IMR-90 (cell line): Measurements from ENCODE around the gene BMX. TPM values are rescaled to one million over a fixed set of nuclear protein-coding genes. Genes with fewer than 3 reads are reported as not detected.

ENCODE experiments used
- ATAC-seq: fragments of 200-7000 bp; cut with Tn5 transposase; 2 replicates; pipeline ENCODE4 v1.9.1; 2020; ENCODE audit warnings: low read depth, mild to moderate bottlenecking, moderate library complexity
- BruUV-seq: library from RNA; stranded (reverse); fragments of 400-500 nt; replicated peaks from 2 replicates; lab custom pipeline; 2021; lab: Mats Ljungman, UMichigan
- CTCF ChIA-PET: fragments of 300-600 bp; formaldehyde crosslinking; extraction: SDS; loops from one replicate; lab custom pipeline; 2021; ENCODE audit warnings: antibody characterized with exemption; lab: Yijun Ruan, JAX
- POLR2A ChIA-PET: fragments of 300-600 bp; sonication (Branson Sonifier 250); formaldehyde crosslinking; loops from one replicate; lab custom pipeline; 2022; ENCODE audit warnings: antibody characterized with exemption; ENCODE audit not compliant: unreplicated experiment; lab: Charles Lee
- DNase-seq: peaks from one replicate; pipeline ENCODE4 v3.0.0; 2013
- H2AFZ ChIP-seq: replicated peaks from 2 replicates; pipeline ENCODE3; 2013; ENCODE audit warnings: low read length, mild to moderate bottlenecking; ENCODE audit not compliant: poor library complexity
- H2AK5ac ChIP-seq: 2 replicates; pipeline ENCODE4 v1.6.1; 2013; ENCODE audit warnings: low read depth, low read length, inconsistent platforms
- H2AK9ac ChIP-seq: replicated peaks from 2 replicates; pipeline ENCODE3; 2013; ENCODE audit warnings: mild to moderate bottlenecking, low read depth, low read length, moderate library complexity; ENCODE audit not compliant: poor library complexity
- H2BK120ac ChIP-seq: 2 replicates; pipeline ENCODE4 v1.6.1; 2013; ENCODE audit warnings: low read depth, low read length, inconsistent platforms
- H2BK15ac ChIP-seq: 3 replicates; pipeline ENCODE4 v1.6.1; 2013; ENCODE audit warnings: low read depth, low read length, inconsistent platforms
- H2BK20ac ChIP-seq: 2 replicates; pipeline ENCODE4 v1.6.1; 2013; ENCODE audit warnings: low read depth, mild to moderate bottlenecking, inconsistent platforms, low read length, moderate library complexity
- H2BK5ac ChIP-seq: 2 replicates; pipeline ENCODE4 v1.6.1; 2013; ENCODE audit warnings: mild to moderate bottlenecking, low read depth, low read length, inconsistent platforms; ENCODE audit not compliant: poor library complexity, severe bottlenecking
- H3K14ac ChIP-seq: replicated peaks from 2 replicates; pipeline ENCODE4 v1.6.1; 2013; ENCODE audit warnings: low read depth, low read length, inconsistent platforms
- H3K18ac ChIP-seq: 2 replicates; pipeline ENCODE4 v1.6.1; 2013; ENCODE audit warnings: low read depth, low read length, control low read depth
- H3K23ac ChIP-seq: 2 replicates; pipeline ENCODE4 v1.6.1; 2013; ENCODE audit warnings: low read depth, low read length, inconsistent platforms
- H3K27ac ChIP-seq: 2 replicates; pipeline ENCODE4 v1.5.1; 2013; ENCODE audit warnings: mild to moderate bottlenecking, control low read depth, low read length; ENCODE audit not compliant: insufficient read depth
- H3K27me3 ChIP-seq: 2 replicates; pipeline ENCODE4 v1.6.1; 2013; ENCODE audit warnings: low read length; ENCODE audit not compliant: control insufficient read depth, insufficient read depth
- H3K36me3 ChIP-seq: 2 replicates; pipeline ENCODE4 v1.6.1; 2013; ENCODE audit warnings: low read length, mixed read lengths; ENCODE audit not compliant: control insufficient read depth, insufficient read depth
- H3K4ac ChIP-seq: 2 replicates; pipeline ENCODE4 v1.6.1; 2013; ENCODE audit warnings: low read depth, low read length, inconsistent platforms
- H3K4me1 ChIP-seq: 2 replicates; pipeline ENCODE4 v1.6.1; 2013; ENCODE audit warnings: low read length, mixed read lengths; ENCODE audit not compliant: control insufficient read depth, insufficient read depth
- H3K4me2 ChIP-seq: 2 replicates; pipeline ENCODE4 v1.6.1; 2013; ENCODE audit warnings: low read depth, mild to moderate bottlenecking, control low read depth, low read length, moderate library complexity
- H3K4me3 ChIP-seq: 2 replicates; pipeline ENCODE4 v1.5.1; 2013; ENCODE audit warnings: low read depth, mild to moderate bottlenecking, control low read depth, low read length, moderate library complexity; ENCODE audit not compliant: insufficient read depth
- H3K56ac ChIP-seq: 2 replicates; pipeline ENCODE4 v1.6.1; 2013; ENCODE audit warnings: low read length, inconsistent platforms; ENCODE audit not compliant: insufficient read depth; ENCODE audit errors: extremely low read depth
- H3K79me1 ChIP-seq, 2 experiments: 2 replicates each; pipeline ENCODE4 v1.6.1; 2013; ENCODE audit warnings: low read length in 2 of 2, inconsistent platforms in 1 of 2, low read depth in 1 of 2
- H3K9ac ChIP-seq: 2 replicates; pipeline ENCODE4 v1.6.1; 2013; ENCODE audit warnings: low read depth, low read length, control low read depth
- H3K9me1 ChIP-seq: 2 replicates; pipeline ENCODE4 v1.6.1; 2013; ENCODE audit warnings: low read length, inconsistent platforms; ENCODE audit not compliant: insufficient read depth
- H3K9me3 ChIP-seq: 2 replicates; pipeline ENCODE4 v1.6.1; 2013; ENCODE audit warnings: low read length; ENCODE audit not compliant: control insufficient read depth, insufficient read depth
- H4K20me1 ChIP-seq: 2 replicates; pipeline ENCODE4 v1.6.1; 2013; ENCODE audit warnings: low read length, inconsistent platforms; ENCODE audit not compliant: insufficient read depth
- H4K5ac ChIP-seq: 2 replicates; pipeline ENCODE4 v1.6.1; 2013; ENCODE audit warnings: mild to moderate bottlenecking, low read depth, low read length, control low read depth
- H4K8ac ChIP-seq, 2 experiments: 2 replicates each; pipeline ENCODE4 v1.6.1; 2013; ENCODE audit warnings: low read depth in 2 of 2, low read length in 2 of 2, control low read depth in 1 of 2, inconsistent platforms in 1 of 2
- H4K91ac ChIP-seq: 2 replicates; pipeline ENCODE4 v1.6.1; 2013; ENCODE audit warnings: low read depth, low read length, inconsistent platforms; ENCODE audit not compliant: insufficient read depth
- MAFK ChIP-seq: IDR thresholded peaks from 2 replicates; pipeline ENCODE4 v1.6.1; 2012; ENCODE audit warnings: low read depth, low read length, improper control_type of control experiment
- MXI1 ChIP-seq: IDR thresholded peaks from 2 replicates; pipeline ENCODE4 v1.6.1; 2012; ENCODE audit warnings: low read depth, mild to moderate bottlenecking, low read length, moderate library complexity, borderline replicate concordance
- RCOR1 ChIP-seq: IDR thresholded peaks from 2 replicates; pipeline ENCODE4 v1.6.1; 2012; ENCODE audit warnings: mild to moderate bottlenecking, low read length, improper control_type of control experiment; ENCODE audit not compliant: insufficient replicate concordance
- RFX5 ChIP-seq: IDR thresholded peaks from 2 replicates; pipeline ENCODE4 v1.8.0; 2012; ENCODE audit warnings: low read depth, mild to moderate bottlenecking, low read length, moderate library complexity
- USF2 ChIP-seq: fragments of 150-350 bp; IDR thresholded peaks from 2 replicates; pipeline ENCODE4 v1.6.1; 2017; ENCODE audit warnings: mild to moderate bottlenecking, antibody characterized with exemption, low read length, low read depth
- WGBS, 2 experiments: methylation state at CpG; one replicate each; pipeline versions ENCODE4 v1.1.5 to v1.1.7; 2013; ENCODE audit warnings: missing lambda C conversion rate in 2 of 2; ENCODE audit not compliant: insufficient read length in 1 of 2; ENCODE audit errors: extremely low coverage in 2 of 2; 5-methylcytosine and 5-hydroxymethylcytosine counted together
- dilution Hi-C: fragments of 300-500 bp; cut with HindIII; formaldehyde crosslinking; loops from one replicate; pipeline ENCODE4 v1.14.3; 2018; ENCODE audit warnings: low sequenced_read_pairs; ENCODE audit not compliant: unreplicated experiment
- in situ Hi-C: fragments of 300-500 bp; cut with MboI; formaldehyde crosslinking; loops from 3 replicates; pipeline ENCODE4 v1.14.3; 2019; ENCODE audit warnings: low sequenced_read_pairs, inconsistent platforms, mixed read lengths
- intact Hi-C: fragments of 100-400 bp; cut with micrococcal nuclease; formaldehyde crosslinking; loops from 2 replicates; pipeline ENCODE4 v1.10.0; 2022
- polyA plus RNA-seq, 3 experiments: library from polyadenylated mRNA; depleted of rRNA; stranded (reverse); fragments of >200 nt; gene quantifications; 2 replicates each; pipeline ENCODE4 v1.2.3, GENCODE V29; 2012; ENCODE audit warnings: low replicate concordance in 1 of 3
- total RNA-seq: library from RNA; depleted of rRNA; stranded (reverse); fragments of >200 nt; gene quantifications from 2 replicates; pipeline ENCODE4 v1.2.3, GENCODE V29; 2012

Gene BMX
- total and polyA plus RNA-seq, 2 of the 4 experiments (the other 2 are of a cell fraction), result not detected

- CTCF ChIA-PET, result interaction anchor here (0.6 to 0.7 kb wide), 2 partner anchors 15 to 811 kb away, joined by 3 read pairs; no protein-coding TSS in a partner anchor
- no peak overlapping the region for H2BK5ac ChIP-seq
- H3K4me1 ChIP-seq, result no peaks in the 10 kb centered on the region
- H2AK5ac ChIP-seq, result no peak overlapping the region
- intact Hi-C loops (loop anchor here (1.0 to 10.0 kb wide), 2 partner anchors 67 to 176 kb away; no protein-coding TSS in a partner anchor), dilution Hi-C loops (no loop called here), in situ Hi-C loops (loop anchor here (25.0 kb wide), 1 partner anchor 1189 kb away; no protein-coding TSS in a partner anchor)
- H3K79me1 ChIP-seq, result no peaks in the 10 kb centered on the region
- no peak for DNase-seq
- no peak overlapping the region for H3K56ac ChIP-seq
- H3K27me3 ChIP-seq, result peaks cover 14% of the 10 kb centered on the region
- H2BK120ac ChIP-seq, result no peak overlapping the region
- no peak overlapping the region for H3K14ac ChIP-seq
- H3K4me2 ChIP-seq, result no peak overlapping the region
- WGBS, 2 experiments, result no CpG with 5 or more reads among the region's 2 CpGs
- H4K5ac ChIP-seq, result no peak overlapping the region
- H3K18ac ChIP-seq, result no peak overlapping the region
- H4K8ac ChIP-seq, result no peak overlapping the region
- H3K36me3 ChIP-seq, result no peaks in the 10 kb centered on the region
- no peak for ATAC-seq
- no peaks in the 10 kb centered on the region for H3K9me1 ChIP-seq
- no peak overlapping the region for H3K23ac ChIP-seq
- no peak overlapping the region for H2BK20ac ChIP-seq
- no peak overlapping the region for H3K4me3 ChIP-seq
- no peaks in the 10 kb centered on the region for H3K9me3 ChIP-seq
- H3K9ac ChIP-seq, result no peak overlapping the region
- H2AK9ac ChIP-seq, result no peak overlapping the region
- H3K4ac ChIP-seq, result no peak overlapping the region
- TF ChIP-seq RFX5 (no peak), MXI1 (no peak), RCOR1 (no peak), MAFK (no peak), USF2 (no peak)
- no peak overlapping the region for H2BK15ac ChIP-seq
- H4K20me1 ChIP-seq, result no peaks in the 10 kb centered on the region
- BruUV-seq, result no TSS peak
- H2AFZ ChIP-seq, result no peak overlapping the region
- no peak overlapping the region for H3K27ac ChIP-seq
- no peak overlapping the region for H4K91ac ChIP-seq
- POLR2A ChIA-PET, result no interaction called here
Observed at GRCh38 chrX:15498741-15499140, 1.9 kb upstream of the BMX start.
